GM12801 (cell line): ENCODE data around the gene TRIO.

Experiments
- TF ChIP-seq, protein P1 (sequence below): IDR thresholded peaks from one replicate; pipeline ENCODE4 v1.5.1; 2011; ENCODE audit warnings: control low read depth; ENCODE audit not compliant: insufficient read length; ENCODE audit errors: extremely low read depth

TRIO gene

DNA sequence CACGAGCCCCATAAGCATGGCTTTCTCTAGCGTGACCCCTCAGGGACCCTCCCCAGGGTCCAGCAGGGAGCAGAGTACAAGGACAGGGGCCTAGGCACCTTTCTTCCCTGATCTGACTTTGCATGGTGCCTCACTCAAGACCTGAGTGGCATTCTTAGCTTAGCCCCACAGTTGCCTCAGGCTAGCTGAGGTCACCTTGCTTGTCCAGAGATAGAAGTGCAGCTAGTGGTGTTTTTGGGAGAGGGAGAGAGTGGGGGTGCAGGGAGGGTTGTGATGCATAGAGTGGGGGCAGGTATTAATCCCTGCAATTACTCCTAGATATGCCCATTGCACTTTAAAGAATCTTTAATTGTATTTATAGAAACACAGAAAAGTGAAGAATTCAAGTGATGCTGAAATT, 8.4 kb upstream of the TRIO start:
- TF ChIP-seq, protein P1, sequence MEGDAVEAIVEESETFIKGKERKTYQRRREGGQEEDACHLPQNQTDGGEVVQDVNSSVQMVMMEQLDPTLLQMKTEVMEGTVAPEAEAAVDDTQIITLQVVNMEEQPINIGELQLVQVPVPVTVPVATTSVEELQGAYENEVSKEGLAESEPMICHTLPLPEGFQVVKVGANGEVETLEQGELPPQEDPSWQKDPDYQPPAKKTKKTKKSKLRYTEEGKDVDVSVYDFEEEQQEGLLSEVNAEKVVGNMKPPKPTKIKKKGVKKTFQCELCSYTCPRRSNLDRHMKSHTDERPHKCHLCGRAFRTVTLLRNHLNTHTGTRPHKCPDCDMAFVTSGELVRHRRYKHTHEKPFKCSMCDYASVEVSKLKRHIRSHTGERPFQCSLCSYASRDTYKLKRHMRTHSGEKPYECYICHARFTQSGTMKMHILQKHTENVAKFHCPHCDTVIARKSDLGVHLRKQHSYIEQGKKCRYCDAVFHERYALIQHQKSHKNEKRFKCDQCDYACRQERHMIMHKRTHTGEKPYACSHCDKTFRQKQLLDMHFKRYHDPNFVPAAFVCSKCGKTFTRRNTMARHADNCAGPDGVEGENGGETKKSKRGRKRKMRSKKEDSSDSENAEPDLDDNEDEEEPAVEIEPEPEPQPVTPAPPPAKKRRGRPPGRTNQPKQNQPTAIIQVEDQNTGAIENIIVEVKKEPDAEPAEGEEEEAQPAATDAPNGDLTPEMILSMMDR = no peak

DNA sequence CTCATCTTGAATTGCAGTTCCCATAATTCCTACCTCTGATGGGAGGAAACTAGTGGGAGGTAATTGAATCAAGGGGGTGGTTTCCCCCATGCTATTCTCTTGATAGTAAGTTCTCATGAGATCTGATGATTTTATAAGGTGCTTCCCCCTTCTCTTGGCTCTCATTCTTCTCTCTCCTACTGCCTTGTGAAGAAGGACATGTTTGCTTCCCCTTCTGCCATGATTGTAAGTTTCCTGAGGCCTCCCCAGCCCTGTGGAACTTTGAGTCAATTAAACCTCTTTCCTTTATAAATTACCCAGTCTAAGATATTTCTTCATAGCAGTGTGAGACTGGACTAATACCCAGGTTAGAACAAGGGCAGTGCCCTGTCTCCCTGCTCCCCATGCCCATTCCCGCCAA, 7.5 kb upstream of the TRIO start:
- TF ChIP-seq, protein P1 = no peak

DNA sequence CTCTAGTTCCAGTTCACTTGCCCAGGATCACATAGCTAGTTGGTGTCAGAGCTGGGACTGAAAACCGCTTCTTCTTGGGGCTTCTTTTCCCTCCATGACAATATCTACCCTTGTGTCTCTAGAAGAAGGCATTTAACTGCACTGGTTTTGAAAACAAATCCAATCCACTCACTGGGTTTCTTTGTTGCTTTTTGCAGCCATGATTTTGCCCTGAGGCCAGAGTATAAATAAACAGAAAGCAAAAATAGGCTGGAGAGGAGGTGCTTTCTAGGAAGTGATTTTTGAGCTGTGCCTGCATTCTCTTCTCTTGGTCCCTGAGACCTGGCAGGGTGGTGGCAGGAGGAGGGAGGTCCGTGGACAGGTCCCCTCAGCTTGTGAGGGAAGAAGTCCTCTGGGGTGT, 6.9 kb upstream of the TRIO start:
- TF ChIP-seq, protein P1 = no peak

DNA sequence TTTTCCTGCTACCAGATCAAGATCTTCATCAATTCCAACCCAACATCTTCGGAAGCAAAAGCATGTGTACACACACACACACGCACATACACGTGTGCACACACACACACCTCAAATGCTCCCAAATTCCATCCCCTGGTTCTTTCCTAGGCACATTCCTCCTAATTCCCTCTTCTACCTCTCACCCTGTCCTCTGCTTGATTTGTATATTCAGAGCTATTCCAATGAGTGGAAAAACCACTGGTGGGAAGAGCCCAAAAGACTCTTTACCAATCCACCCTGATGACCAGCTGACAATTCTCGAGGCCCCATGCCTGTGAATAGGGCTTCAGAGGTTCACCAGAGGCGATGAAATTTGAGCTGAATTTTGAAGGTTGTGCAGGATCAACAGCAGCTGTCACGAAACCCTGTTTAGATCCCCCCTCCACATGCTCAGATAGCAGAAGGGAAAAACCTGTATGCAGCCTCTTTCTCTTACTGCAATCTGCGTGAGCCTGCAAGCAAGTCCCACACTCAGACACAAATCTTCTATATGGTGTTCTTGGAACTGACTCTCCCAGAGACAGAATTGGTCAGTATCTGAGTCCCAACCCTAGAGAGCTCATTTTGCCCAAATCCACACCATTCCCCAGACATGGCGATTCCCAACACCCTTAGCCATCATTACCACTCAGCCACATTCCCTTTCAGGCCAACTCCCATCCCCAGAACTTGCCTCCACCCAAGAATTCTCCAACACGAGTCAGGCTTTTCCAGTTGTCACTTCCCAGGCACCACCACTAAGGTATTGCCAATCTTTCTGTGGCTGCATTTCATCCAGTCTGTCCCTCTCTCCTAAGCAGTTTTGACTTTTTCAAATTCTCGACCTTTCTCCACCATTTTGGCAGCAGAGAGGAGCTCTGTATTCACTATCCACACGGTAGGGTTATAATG, 4.3 kb upstream of the TRIO start:
- TF ChIP-seq, protein P1 = no peak

DNA sequence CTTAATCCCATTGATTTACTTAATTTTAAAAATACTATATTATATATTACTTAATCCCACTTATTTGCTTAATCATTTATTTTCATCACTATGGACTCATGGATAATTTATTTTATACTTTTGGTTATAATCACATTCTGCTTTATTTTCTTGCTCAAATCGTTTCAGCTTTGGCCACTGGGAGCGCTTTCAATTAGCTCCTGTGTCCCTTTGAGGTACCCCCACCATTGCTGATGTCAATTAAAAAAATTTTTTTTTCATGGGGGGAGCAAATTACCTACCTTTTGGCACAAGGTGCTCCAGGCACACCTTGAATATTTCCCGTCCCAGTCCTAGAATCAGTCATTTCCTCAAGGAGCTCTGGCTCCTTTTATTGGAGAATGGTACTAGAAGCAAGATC, 1.4 kb upstream of the TRIO start:
- TF ChIP-seq, protein P1 = no peak

DNA sequence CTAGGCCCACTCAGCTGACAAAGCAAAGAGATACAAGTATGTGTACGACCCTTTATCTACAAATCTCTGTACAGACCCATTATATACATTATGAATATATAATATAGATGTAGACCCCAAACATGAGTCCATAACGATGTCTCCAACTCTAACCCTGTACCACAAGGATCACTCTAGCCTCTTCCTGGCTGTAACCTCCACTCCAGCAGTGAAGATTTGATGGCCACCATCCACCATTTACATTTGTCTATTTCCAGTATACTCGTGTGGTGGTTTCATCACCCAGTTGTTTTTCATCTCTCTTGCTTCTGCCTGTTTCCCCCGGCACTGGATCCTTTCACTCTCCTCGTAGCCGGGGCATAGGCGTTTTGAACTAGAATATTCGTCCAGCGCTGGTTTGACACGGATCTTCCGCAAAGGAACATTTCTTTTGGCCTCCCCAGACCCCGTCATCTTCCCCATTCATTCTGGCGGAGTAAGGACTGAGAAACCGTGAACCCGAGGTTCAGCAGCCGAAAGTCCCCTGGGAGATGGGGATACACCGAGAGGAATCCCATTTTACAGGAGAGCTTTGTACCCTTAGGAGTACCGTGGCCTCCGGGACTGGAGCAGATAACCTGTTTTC, 828 bp upstream of the TRIO start:
- TF ChIP-seq, protein P1 = no peak

DNA sequence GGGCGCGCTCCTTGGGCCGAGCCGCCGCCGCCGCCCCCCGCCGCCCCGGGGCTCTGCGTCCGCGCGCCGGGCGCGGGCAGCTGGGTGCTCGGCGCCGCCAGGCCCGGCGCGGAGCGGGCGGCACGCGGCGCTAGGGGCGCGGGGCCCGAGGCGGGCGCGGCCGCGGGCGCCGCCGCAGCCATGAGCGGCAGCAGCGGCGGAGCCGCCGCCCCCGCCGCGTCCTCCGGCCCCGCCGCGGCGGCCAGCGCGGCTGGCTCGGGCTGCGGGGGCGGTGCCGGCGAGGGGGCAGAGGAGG, 351 bp downstream of the TRIO start:
- TF ChIP-seq, protein P1 = no peak
